Measurements from ENCODE around the gene GRK5.
A peak's percentile ranks its signal among the peaks of the same experiment; 100 is the strongest.

GRK5 gene

GRCh38 chr10:119285495-119286267, 78.3 kb downstream of the GRK5 start:
- DNase-seq (ENCODE audit: insufficient read length, low spot score), result no peak
- peak; percentile 57 for FAIRE-seq
- TF ChIP-seq TAF1 (IDR thresholded peaks at IDR 0.05; ENCODE audit: low read depth, low read length) (no peak), POLR2A (IDR thresholded peaks at IDR 0.05; ENCODE audit: low read depth, low read length) (no peak), PAX5 (IDR thresholded peaks at IDR 0.05; ENCODE audit: insufficient read depth, low read length, severe bottlenecking) (no peak), POU2F2 (IDR thresholded peaks at IDR 0.05; ENCODE audit: low read depth, low read length) (no peak)

- TF ChIP-seq SPI1 (IDR thresholded peaks at IDR 0.05; ENCODE audit: low read depth, low read length) (no peak), TAF1 (IDR thresholded peaks at IDR 0.05; ENCODE audit: low read depth, low read length) (no peak), POLR2A (IDR thresholded peaks at IDR 0.05; ENCODE audit: low read depth, low read length) (no peak), PAX5 (IDR thresholded peaks at IDR 0.05; ENCODE audit: insufficient read depth, low read length, severe bottlenecking) (no peak), POLR2AphosphoS5 (IDR thresholded peaks at IDR 0.05; ENCODE audit: low read depth, low read length) (no peak), POU2F2 (IDR thresholded peaks at IDR 0.05; ENCODE audit: low read depth, low read length) (no peak)
- DNase-seq (ENCODE audit: insufficient read length, low spot score) (no peak), FAIRE-seq (no peak)
These were observed 79.1 kb downstream of the GRK5 start for GRCh38 chr10:119286516-119286915.

GRCh38 chr10:119286983-119287633, 79.7 kb downstream of the GRK5 start:
- TF ChIP-seq SPI1 (IDR thresholded peaks at IDR 0.05; ENCODE audit: low read depth, low read length) (no peak), TAF1 (IDR thresholded peaks at IDR 0.05; ENCODE audit: low read depth, low read length) (no peak), POLR2A (IDR thresholded peaks at IDR 0.05; ENCODE audit: low read depth, low read length) (no peak), PAX5 (IDR thresholded peaks at IDR 0.05; ENCODE audit: insufficient read depth, low read length, severe bottlenecking) (no peak), POLR2AphosphoS5 (IDR thresholded peaks at IDR 0.05; ENCODE audit: low read depth, low read length) (no peak)
- DNase-seq (ENCODE audit: insufficient read length, low spot score) (no peak), FAIRE-seq (no peak)

- TF ChIP-seq POLR2AphosphoS5 (IDR thresholded peaks at IDR 0.05; ENCODE audit: low read depth, low read length) (no peak), TAF1 (IDR thresholded peaks at IDR 0.05; ENCODE audit: low read depth, low read length) (no peak), POLR2A (IDR thresholded peaks at IDR 0.05; ENCODE audit: low read depth, low read length) (no peak)
- no peak for DNase-seq (ENCODE audit: insufficient read length, low spot score)
- no peak for FAIRE-seq
These were observed 81.2 kb downstream of the GRK5 start for GRCh38 chr10:119288574-119289001.

- FAIRE-seq, result no peak
- no peak for DNase-seq (ENCODE audit: insufficient read length, low spot score)
- TF ChIP-seq SPI1 (IDR thresholded peaks at IDR 0.05; ENCODE audit: low read depth, low read length) (no peak), POU2F2 (IDR thresholded peaks at IDR 0.05; ENCODE audit: low read depth, low read length) (no peak), POLR2A (IDR thresholded peaks at IDR 0.05; ENCODE audit: low read depth, low read length) (no peak), TAF1 (IDR thresholded peaks at IDR 0.05; ENCODE audit: low read depth, low read length) (no peak), PAX5 (IDR thresholded peaks at IDR 0.05; ENCODE audit: insufficient read depth, low read length, severe bottlenecking) (no peak), POLR2AphosphoS5 (IDR thresholded peaks at IDR 0.05; ENCODE audit: low read depth, low read length) (no peak)
These were observed 82.0 kb downstream of the GRK5 start for GRCh38 chr10:119289227-119289920.

- no peak for TF ChIP-seq PAX5 (IDR thresholded peaks at IDR 0.05; ENCODE audit: insufficient read depth, low read length, severe bottlenecking)
- TF ChIP-seq SPI1 (IDR thresholded peaks at IDR 0.05; ENCODE audit: low read depth, low read length), result 0 out of 2 replicates have a peak, but pooled peaks have one; percentile 11
- DNase-seq (ENCODE audit: insufficient read length, low spot score), result no peak
- peak; percentile 5 for FAIRE-seq
These were observed 83.1 kb downstream of the GRK5 start for GRCh38 chr10:119290301-119291048.

- TF ChIP-seq POLR2A (IDR thresholded peaks at IDR 0.05; ENCODE audit: low read depth, low read length) (no peak), TAF1 (IDR thresholded peaks at IDR 0.05; ENCODE audit: low read depth, low read length) (no peak), SPI1 (IDR thresholded peaks at IDR 0.05; ENCODE audit: low read depth, low read length) (no peak), POLR2AphosphoS5 (IDR thresholded peaks at IDR 0.05; ENCODE audit: low read depth, low read length) (no peak), PAX5 (IDR thresholded peaks at IDR 0.05; ENCODE audit: insufficient read depth, low read length, severe bottlenecking) (no peak), POU2F2 (IDR thresholded peaks at IDR 0.05; ENCODE audit: low read depth, low read length) (no peak)
- no peak for DNase-seq (ENCODE audit: insufficient read length, low spot score)
- FAIRE-seq, result no peak
These were observed 84.0 kb downstream of the GRK5 start for GRCh38 chr10:119291223-119291900.

GRCh38 chr10:119292968-119293760, 85.8 kb downstream of the GRK5 start:
- no peak for FAIRE-seq
- DNase-seq (ENCODE audit: insufficient read length, low spot score), result no peak
- no peak for TF ChIP-seq SPI1 (IDR thresholded peaks at IDR 0.05; ENCODE audit: low read depth, low read length)
- no peak for TF ChIP-seq PAX5 (IDR thresholded peaks at IDR 0.05; ENCODE audit: insufficient read depth, low read length, severe bottlenecking)
- TF ChIP-seq POU2F2 (IDR thresholded peaks at IDR 0.05; ENCODE audit: low read depth, low read length), result no peak
- no peak for TF ChIP-seq POLR2AphosphoS5 (IDR thresholded peaks at IDR 0.05; ENCODE audit: low read depth, low read length)
- TF ChIP-seq POLR2A (IDR thresholded peaks at IDR 0.05; ENCODE audit: low read depth, low read length), result no peak
- TF ChIP-seq TAF1 (IDR thresholded peaks at IDR 0.05; ENCODE audit: low read depth, low read length), result no peak
